GM12878 (cell line): ENCODE measurements around the gene VPS45.

Experiments used
- ATF7 ChIP-seq: fragments of 450-650 bp; IDR thresholded peaks from 2 replicates; pipeline ENCODE4 v1.6.1; 2016; ENCODE audit warnings: low read depth, mild to moderate bottlenecking
- CREB1 ChIP-seq: IDR thresholded peaks from 2 replicates; pipeline ENCODE4 v1.6.1; 2012; ENCODE audit warnings: low read depth, mild to moderate bottlenecking, inconsistent platforms
- CTCF ChIP-seq, 3 experiments: IDR thresholded peaks in 2 of 3; conservative IDR thresholded peaks in 1 of 3; 2 replicates each; pipeline ENCODE4 v1.5.1; 2011; ENCODE audit warnings: low read depth in 3 of 3, low read length in 3 of 3, mild to moderate bottlenecking in 3 of 3, control low read depth in 2 of 3, moderate library complexity in 2 of 3, inconsistent platforms in 1 of 3, mixed read lengths in 1 of 3; ENCODE audit not compliant: control insufficient read depth in 2 of 3, insufficient read depth in 1 of 3; ENCODE audit errors: extremely low read depth in 1 of 3
- ETV6 ChIP-seq, 2 experiments: fragments of 450-650 bp in 1 of 2; IDR thresholded peaks in 1 of 2; conservative IDR thresholded peaks in 1 of 2; 2 replicates each; pipeline ENCODE4 v1.6.1; 2014; ENCODE audit warnings: antibody characterized with exemption in 1 of 2, borderline replicate concordance in 1 of 2, low read depth in 1 of 2, mild to moderate bottlenecking in 1 of 2, moderate library complexity in 1 of 2
- FOXK2 ChIP-seq: fragments of 450-650 bp; IDR thresholded peaks from 2 replicates; pipeline ENCODE4 v1.6.1; 2017; ENCODE audit warnings: mild to moderate bottlenecking, moderate library complexity
- JUNB ChIP-seq: IDR thresholded peaks from 2 replicates; pipeline ENCODE4 v1.6.1; 2016; ENCODE audit warnings: antibody characterized with exemption, mild to moderate bottlenecking
- POLR2A ChIP-seq: IDR thresholded peaks from 2 replicates; pipeline ENCODE4 v1.6.1; 2011; ENCODE audit warnings: low read depth, mild to moderate bottlenecking, low read length
- RBBP5 ChIP-seq: fragments of 200-600 bp; sonication (generic); conservative IDR thresholded peaks from 2 replicates; pipeline ENCODE4 v1.6.1; 2016
- RFX5 ChIP-seq: IDR thresholded peaks from 2 replicates; pipeline ENCODE4 v1.6.1; 2011; ENCODE audit warnings: low read depth, low read length, improper control_type of control experiment
- TCF12 ChIP-seq: IDR thresholded peaks from 2 replicates; pipeline ENCODE4 v1.6.1; 2011; ENCODE audit warnings: low read depth, mild to moderate bottlenecking, low read length
- USF1 ChIP-seq: IDR thresholded peaks from 2 replicates; pipeline ENCODE4 v1.6.1; 2011; ENCODE audit warnings: borderline replicate concordance, low read depth, mild to moderate bottlenecking, moderate library complexity, mixed read lengths, low read length; ENCODE audit not compliant: insufficient read depth; ENCODE audit errors: extremely low read length
- YY1 ChIP-seq: IDR thresholded peaks from 2 replicates; pipeline ENCODE4 v1.6.1; 2011; ENCODE audit warnings: low read depth, mild to moderate bottlenecking, low read length

- TF ChIP-seq POLR2A (no peak), CTCF (IDR thresholded peaks at IDR 0.05 in 2 of 3, conservative IDR thresholded peaks at IDR 0.05 in 1 of 3; ENCODE audit: control insufficient read depth in 2 of 3, extremely low read depth in 1 of 3, insufficient read depth in 1 of 3, low read depth in 3 of 3, low read length in 3 of 3) (no peak), USF1 (no peak), ATF7 (no peak), FOXK2 (no peak), ETV6 (conservative IDR thresholded peaks at IDR 0.05 in 1 of 2, IDR thresholded peaks at IDR 0.05 in 1 of 2; ENCODE audit: borderline replicate concordance in 1 of 2, low read depth in 1 of 2) (no peak), CREB1 (no peak), JUNB (no peak), RBBP5 (no peak), TCF12 (no peak), RFX5 (no peak), YY1 (no peak)
Measured at GRCh38 chr1:150082494-150082893, 14.9 kb downstream of the VPS45 start.
